Glomerular visceral epithelial cell (primary cell): Measurements from ENCODE around the gene CEACAM18.
"Not testable (repeated sequence)": the region's sequence is repeated elsewhere in the genome, so short reads cannot be mapped to it uniquely, and the experiment has no call there.

Experiments
- DNase-seq: peaks from one replicate; pipeline ENCODE4 v3.0.0-alpha.2; 2016; ENCODE audit errors: extremely low spot score

Gene CEACAM18

GRCh38 chr19:51461723-51462161 lies 16.6 kb upstream of the CEACAM18 start:
- DNase-seq = no peak

GRCh38 chr19:51462276-51462675 lies 16.1 kb upstream of the CEACAM18 start:
- DNase-seq = no peak

- no peak for DNase-seq
Measured at GRCh38 chr19:51462681-51463080, 15.7 kb upstream of the CEACAM18 start.

- not testable (repeated sequence) for DNase-seq
Measured at GRCh38 chr19:51463976-51464581, 14.3 kb upstream of the CEACAM18 start.

GRCh38 chr19:51466723-51467122 lies 11.6 kb upstream of the CEACAM18 start:
- DNase-seq = no peak

GRCh38 chr19:51467864-51468544 lies 10.3 kb upstream of the CEACAM18 start:
- no peak for DNase-seq

- no peak for DNase-seq
Measured at GRCh38 chr19:51468545-51468920, 9.8 kb upstream of the CEACAM18 start.

GRCh38 chr19:51469162-51469561 lies 9.2 kb upstream of the CEACAM18 start:
- no peak for DNase-seq

- DNase-seq = no peak
Measured at GRCh38 chr19:51469629-51470028, 8.7 kb upstream of the CEACAM18 start.

- DNase-seq = no peak
Measured at GRCh38 chr19:51470966-51471365, 7.4 kb upstream of the CEACAM18 start.

GRCh38 chr19:51471527-51471926 lies 6.8 kb upstream of the CEACAM18 start:
- DNase-seq = no peak

GRCh38 chr19:51472607-51473006 lies 5.7 kb upstream of the CEACAM18 start:
- no peak for DNase-seq

GRCh38 chr19:51473009-51473707 lies 5.2 kb upstream of the CEACAM18 start:
- DNase-seq = peak; percentile 63

- DNase-seq = no peak
Measured at GRCh38 chr19:51476164-51476563, 2.2 kb upstream of the CEACAM18 start.

- no peak for DNase-seq
Measured at GRCh38 chr19:51477344-51477743, 995 bp upstream of the CEACAM18 start.

- DNase-seq = no peak
Measured at GRCh38 chr19:51479531-51480331, 1.4 kb downstream of the CEACAM18 start.

GRCh38 chr19:51480590-51480989 lies 2.3 kb downstream of the CEACAM18 start:
- no peak for DNase-seq

GRCh38 chr19:51485960-51486660 lies 7.8 kb downstream of the CEACAM18 start:
- DNase-seq = no peak

- DNase-seq = no peak
Measured at GRCh38 chr19:51488491-51488890, 10.2 kb downstream of the CEACAM18 start.

- no peak for DNase-seq
Measured at GRCh38 chr19:51489113-51489512, 10.8 kb downstream of the CEACAM18 start.

- no peak for DNase-seq
Measured at GRCh38 chr19:51490676-51491075, 12.3 kb downstream of the CEACAM18 start.

- no peak for DNase-seq
Measured at GRCh38 chr19:51491586-51491985, 13.2 kb downstream of the CEACAM18 start.
